Inflammatory macrophage treated with lipopolysaccharide for 4 hours (primary cell): ENCODE results near the gene SOX10.

Experiments
- DNase-seq: peaks from one replicate; pipeline ENCODE4 v3.0.0-alpha.2; 2020

Gene SOX10

GRCh38 chr22:37983860-37984791 lies at the start of gene SOX10:
SOX10 (minus strand) TSS chr22:37984555; CDS start chr22:37983784, 771 bp downstream.
- DNase-seq: no peak

GRCh38 chr22:38033522-38034277 lies 49.3 kb upstream of the SOX10 start:
- DNase-seq: no peak

- DNase-seq: peak; percentile 64
These were observed 48.5 kb upstream of the SOX10 start for GRCh38 chr22:38032681-38033521.

- no peak for DNase-seq
These were observed 47.1 kb upstream of the SOX10 start for GRCh38 chr22:38031491-38031890.

DNA sequence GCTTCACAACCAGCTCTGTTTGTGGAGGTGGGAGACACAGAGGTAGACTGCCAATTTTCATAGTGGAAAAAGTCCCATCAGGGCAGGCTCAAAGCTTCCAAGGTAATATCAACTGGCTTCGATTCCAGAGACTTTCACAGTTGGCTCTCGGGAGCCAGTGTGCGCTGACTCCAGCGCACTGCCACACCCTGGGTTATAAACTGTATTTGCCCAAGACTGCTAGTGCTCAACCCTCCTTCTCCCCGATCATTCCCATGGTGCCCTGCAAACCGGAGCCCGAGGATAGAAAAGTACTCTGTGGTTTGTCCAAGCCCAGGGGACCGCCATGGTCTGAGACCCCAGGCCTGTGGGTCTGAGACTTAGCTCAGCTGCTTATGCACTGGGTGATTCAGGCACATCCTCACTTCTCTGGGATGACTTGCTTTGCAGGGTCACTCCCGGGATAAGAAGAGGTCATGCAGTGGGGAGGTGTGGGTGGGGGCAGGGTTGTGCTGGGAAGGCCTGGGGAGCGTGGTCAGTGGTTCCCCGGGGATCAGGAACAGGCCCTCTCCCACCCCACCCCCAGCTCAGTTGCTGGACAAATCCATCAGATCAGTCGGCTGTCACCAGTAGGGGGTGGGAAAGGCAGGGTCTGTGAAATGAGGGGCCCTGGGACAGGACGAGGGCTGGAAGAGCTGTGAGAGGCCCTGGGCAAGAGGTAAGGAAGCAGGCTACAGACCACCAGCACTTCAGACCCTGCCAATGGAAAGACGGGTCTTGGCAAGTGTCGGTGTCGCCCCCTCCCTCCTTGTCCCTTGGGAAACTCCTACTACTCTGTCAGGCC lies 46.2 kb upstream of the SOX10 start:
- DNase-seq: no peak

GRCh38 chr22:38029901-38030300 lies 45.5 kb upstream of the SOX10 start:
- no peak for DNase-seq

DNA sequence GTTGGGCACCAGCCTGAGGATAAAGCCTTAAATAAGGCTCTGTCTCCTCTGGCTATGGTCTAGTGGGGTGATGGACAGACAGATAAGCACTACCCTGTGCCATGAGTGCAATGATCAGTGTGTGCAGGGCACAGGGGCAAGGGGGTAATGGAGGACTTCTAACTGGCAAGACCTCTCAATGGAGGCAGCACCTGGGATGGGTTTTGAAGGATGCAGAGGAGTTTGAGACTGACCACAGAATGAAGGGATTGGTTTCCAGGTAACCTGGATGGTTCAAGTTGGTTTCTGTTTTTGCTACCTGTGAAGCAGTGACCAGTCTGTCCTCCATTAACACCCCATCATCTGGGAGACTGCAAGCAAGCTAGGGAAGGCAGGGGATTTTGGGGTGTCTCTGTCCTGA lies 45.0 kb upstream of the SOX10 start:
- DNase-seq: no peak

DNA sequence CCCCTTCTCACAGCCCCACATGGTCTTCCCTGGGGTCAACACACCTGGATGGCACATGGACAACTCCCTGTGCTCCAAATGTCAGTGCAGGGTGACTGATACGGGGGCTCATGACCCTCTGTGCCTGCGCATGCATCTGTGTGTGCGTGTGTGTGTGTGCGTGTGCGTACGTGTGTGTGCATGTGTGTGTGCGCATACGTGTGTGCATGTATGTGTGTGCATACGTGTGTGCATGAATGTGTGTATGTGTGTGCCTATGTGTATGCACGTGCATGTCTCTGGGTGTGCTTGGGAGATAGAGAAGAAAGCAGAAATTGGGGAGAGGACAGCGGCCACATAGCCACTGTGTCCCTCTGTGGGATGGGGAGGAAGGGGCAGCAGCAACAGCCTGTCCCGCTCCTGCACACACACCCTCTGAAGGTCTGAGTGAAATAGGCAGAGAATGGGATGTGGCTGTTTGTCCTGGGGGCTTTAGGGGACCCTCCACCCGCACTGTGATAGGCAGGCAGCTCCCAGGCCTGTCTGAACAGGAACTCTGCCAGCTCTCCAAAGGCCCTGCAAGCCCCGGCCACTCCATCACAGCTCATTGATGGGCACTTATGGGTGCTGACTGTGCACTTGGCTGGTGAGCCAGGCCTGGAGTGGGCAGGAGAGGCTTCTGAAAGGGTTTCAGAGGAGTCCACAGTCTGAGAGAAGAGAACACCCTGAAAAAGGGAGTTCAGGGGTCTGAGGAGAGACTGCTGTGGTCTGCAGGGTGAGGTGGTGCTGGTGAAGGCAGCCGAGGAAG lies 44.2 kb upstream of the SOX10 start:
- no peak for DNase-seq

DNA sequence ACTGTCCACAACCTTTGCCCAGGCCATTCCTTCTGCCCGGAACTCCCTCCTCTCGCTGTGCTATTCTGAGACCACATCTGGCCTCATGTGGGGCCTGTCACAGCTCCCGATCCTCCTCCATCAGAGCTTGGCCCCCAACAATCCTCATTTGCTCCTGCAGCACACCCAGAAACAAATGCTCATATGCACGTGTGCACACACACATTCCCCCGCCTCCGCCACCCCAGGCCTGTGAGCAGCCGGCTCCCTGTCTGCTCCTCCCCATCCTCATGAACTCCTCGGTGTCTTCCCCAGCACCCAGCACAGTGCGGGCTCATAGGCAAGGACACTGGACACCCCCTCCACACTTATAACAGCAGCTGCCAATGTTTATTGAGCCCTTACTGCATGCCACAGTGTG lies 43.1 kb upstream of the SOX10 start:
- no peak for DNase-seq

DNA sequence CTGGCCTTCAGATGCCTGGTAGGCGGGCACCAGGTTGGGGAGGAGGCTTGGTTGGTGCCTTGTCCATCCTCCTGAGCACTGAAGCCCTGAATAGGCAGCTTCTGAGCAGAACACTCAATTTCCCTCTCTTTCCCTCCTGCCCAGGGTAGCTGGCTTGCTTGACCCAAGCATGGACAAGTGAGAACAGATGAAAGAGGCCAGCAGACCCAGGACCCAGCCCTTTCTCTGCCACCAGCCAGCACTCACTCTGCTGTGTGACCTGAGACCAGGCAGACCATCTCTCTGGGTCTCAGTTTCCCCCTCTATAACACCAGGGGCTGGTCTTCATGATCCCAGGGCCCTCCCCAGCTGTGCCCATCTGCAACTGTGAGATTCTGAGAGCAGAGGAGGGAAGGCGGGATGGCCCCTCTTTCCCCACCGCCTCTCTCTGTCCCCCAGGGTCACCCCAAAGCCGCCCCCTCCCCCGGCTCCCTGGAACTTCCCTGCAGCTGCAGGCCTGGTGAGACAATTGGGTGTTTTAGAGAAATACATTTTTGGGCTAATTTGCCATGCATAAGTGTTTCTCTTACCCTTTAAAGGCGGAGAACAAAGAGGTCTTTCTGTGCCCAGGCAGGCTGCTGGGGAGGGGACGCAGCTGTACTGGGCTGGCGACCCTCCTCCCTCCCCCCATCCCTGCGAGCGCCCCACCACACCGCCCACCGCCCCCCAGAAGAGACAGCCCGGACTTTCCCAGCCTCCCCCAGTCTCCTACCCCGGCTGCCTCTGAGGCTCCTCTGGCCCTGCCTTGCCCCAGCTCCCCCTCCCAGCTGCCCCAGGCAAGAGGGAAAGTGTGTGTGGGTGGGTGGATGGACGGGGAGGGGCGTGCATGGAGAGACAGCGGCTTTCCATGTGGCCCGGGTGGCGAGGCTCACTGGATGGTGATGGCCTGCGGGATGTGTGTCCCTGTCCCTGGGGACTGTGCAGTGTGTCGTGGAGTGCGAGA lies 42.1 kb upstream of the SOX10 start:
- DNase-seq: no peak

DNA sequence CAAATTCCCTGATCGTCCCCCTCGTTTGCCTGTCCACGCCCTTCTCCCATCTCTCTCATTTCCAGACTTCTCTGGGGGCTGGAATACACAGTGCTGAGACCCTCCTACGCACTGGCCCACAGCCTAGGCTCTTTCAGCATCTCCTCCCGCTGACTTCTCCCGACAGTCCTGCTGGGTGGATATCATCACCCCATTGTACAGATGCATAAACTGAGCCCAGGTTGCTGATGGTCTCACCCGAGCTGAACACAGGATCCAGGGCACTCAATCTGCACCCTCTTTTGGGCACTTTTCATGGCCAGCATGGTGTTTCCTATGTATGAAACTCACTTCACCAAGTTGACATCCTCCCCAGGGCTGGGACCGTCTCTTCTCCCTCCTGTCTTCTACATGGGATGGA lies 41.2 kb upstream of the SOX10 start:
- DNase-seq: no peak

- no peak for DNase-seq
These were observed 38.7 kb upstream of the SOX10 start for GRCh38 chr22:38023045-38023444.

DNA sequence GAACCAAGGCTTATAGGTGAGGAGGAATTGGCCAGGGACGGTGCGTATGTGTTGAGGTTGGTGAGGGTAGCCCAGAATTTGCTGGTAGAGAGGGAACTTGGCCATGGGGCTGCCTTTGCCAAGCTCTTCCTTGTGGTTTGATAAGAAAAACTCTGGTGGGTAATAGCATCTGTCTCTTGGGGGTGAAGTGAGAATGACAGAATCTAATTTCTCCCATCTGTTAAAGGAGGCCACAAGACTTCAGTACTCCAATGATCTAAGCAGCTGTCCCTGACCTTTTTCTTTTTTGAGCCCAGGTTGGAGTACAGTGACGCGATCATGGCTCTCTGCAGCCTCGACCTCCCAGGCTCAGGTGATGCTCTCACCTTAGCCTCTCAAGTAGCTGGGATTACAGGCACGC lies 36.9 kb upstream of the SOX10 start:
- no peak for DNase-seq

- no peak for DNase-seq
These were observed 34.8 kb upstream of the SOX10 start for GRCh38 chr22:38018938-38019827.

DNA sequence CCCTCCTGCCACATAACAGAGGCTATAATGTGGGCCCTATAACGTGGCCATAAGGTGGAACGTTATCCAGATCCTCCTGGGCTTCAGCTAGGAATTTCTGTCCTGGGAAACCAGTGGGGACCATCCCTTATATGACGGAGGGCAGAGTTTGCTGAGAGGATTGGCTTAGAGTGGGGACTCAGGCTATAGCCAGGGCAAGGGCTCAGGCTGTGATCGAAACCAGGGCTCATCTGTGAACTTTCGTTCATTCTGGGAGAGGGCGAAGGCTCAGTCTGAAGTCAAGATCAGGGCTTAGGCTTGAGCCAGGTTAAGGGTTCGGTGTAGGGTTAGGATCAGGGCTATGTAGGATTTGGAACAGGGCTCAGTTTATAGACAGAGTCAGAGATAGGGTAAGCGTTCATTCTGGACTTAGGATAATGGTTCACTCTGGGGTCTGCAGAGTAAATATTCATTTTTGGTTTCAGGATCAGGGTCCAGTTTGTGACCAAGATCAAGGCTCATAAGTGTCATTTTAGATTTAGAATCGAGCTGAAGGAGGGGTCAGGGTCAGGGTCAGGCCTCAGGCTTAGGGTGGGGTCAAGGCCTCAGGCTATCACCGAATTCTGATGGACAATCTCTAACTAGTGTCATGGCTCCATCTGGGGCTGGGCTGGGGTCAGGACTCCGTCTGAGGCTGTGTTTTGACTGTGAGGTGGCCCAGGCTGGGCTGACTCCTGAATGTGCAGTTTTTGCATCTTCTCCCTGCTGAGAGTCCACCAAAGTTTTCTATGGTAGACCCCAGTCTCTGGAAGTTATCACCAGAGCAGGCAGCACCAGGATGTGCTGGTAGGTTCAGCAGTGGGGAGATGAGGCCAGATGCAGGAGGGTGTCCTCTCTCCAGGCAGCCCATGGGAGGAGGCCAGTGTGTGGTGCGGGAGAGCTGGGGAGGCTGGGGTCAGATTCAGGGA lies 33.9 kb upstream of the SOX10 start:
- DNase-seq: no peak

GRCh38 chr22:38017272-38017920 lies 33.0 kb upstream of the SOX10 start:
- peak; percentile 78 for DNase-seq
